K562 (cell line): ENCODE data around the gene MGAT1. TPM values are rescaled to one million over a fixed set of nuclear protein-coding genes. Genes with fewer than 3 reads are reported as not detected.

ENCODE experiments used
- ATF7 ChIP-seq: fragments of 450-650 bp; IDR thresholded peaks from 2 replicates; pipeline ENCODE4 v1.7.1; 2014; ENCODE audit warnings: mild to moderate bottlenecking, moderate library complexity
- CBFB ChIP-seq: sonication (generic); formaldehyde crosslinking; IDR thresholded peaks from 2 replicates; pipeline ENCODE4 v1.4.0; 2020; ENCODE audit warnings: mild to moderate bottlenecking, missing genetic modification reagents
- CTCF ChIP-seq, 3 experiments: IDR thresholded peaks in 2 of 3; conservative IDR thresholded peaks in 1 of 3; 2 replicates each; pipeline ENCODE4 v1.5.1; 2011 to 2012; ENCODE audit warnings: low read length in 3 of 3, mild to moderate bottlenecking in 3 of 3, control low read depth in 2 of 3, improper control_type of control experiment in 1 of 3, inconsistent platforms in 1 of 3, low read depth in 1 of 3, mixed read lengths in 1 of 3, moderate library complexity in 1 of 3; ENCODE audit not compliant: insufficient read depth in 2 of 3
- EGR1 ChIP-seq: fragments of 450-650 bp; conservative IDR thresholded peaks from 2 replicates; pipeline ENCODE4 v1.6.1; 2017; ENCODE audit warnings: mild to moderate bottlenecking
- ESRRA ChIP-seq: fragments of 450-650 bp; IDR thresholded peaks from 2 replicates; pipeline ENCODE4 v1.6.1; 2014; ENCODE audit warnings: low read depth, mild to moderate bottlenecking, moderate library complexity, borderline replicate concordance
- GABPB1 ChIP-seq: sonication (generic); formaldehyde crosslinking; IDR thresholded peaks from 2 replicates; pipeline ENCODE4 v1.8.0; 2022; ENCODE audit warnings: mild to moderate bottlenecking, missing genetic modification reagents
- GATAD2B ChIP-seq: fragments of 450-650 bp; IDR thresholded peaks from 2 replicates; pipeline ENCODE4 v1.6.1; 2017; ENCODE audit warnings: mild to moderate bottlenecking, borderline replicate concordance
- HDAC1 ChIP-seq, 2 experiments: fragments of 450-650 bp; IDR thresholded peaks; 2 replicates each; pipeline ENCODE4 v1.6.1; 2016 to 2017; ENCODE audit warnings: inconsistent platforms in 1 of 2, mild to moderate bottlenecking in 1 of 2, moderate library complexity in 1 of 2
- HMBOX1 ChIP-seq: sonication (generic); IDR thresholded peaks from 2 replicates; pipeline ENCODE4 v1.6.1; 2016
- MLLT1 ChIP-seq, 2 experiments: fragments of 450-650 bp; IDR thresholded peaks; 2 replicates each; pipeline ENCODE4 v1.6.1; 2016
- MNT ChIP-seq, 2 experiments: fragments of 450-650 bp; conservative IDR thresholded peaks; 2 replicates each; pipeline ENCODE4 v1.6.1; 2017; ENCODE audit warnings: mild to moderate bottlenecking in 2 of 2, moderate library complexity in 2 of 2
- PHB ChIP-seq: fragments of 250-450 bp; sonication (Bioruptor Pico); IDR thresholded peaks from 2 replicates; pipeline ENCODE4 v1.5.0; 2021
- PHF8 ChIP-seq: fragments of 200-600 bp; sonication (generic); IDR thresholded peaks from 2 replicates; pipeline ENCODE4 v1.6.1; 2012; ENCODE audit warnings: mixed run types, mild to moderate bottlenecking, inconsistent platforms, low read length, moderate library complexity, borderline replicate concordance
- POLR2AphosphoS5 ChIP-seq: IDR thresholded peaks from 2 replicates; pipeline ENCODE4 v1.6.1; 2011; ENCODE audit warnings: mild to moderate bottlenecking, low read depth, low read length, moderate library complexity; ENCODE audit not compliant: control insufficient read depth, insufficient read depth
- RBBP5 ChIP-seq: fragments of 200-600 bp; sonication (generic); IDR thresholded peaks from 2 replicates; pipeline ENCODE4 v1.6.1; 2012; ENCODE audit warnings: borderline replicate concordance, mild to moderate bottlenecking, low read length, control low read depth, inconsistent platforms; ENCODE audit not compliant: insufficient read depth, poor library complexity, severe bottlenecking
- SMARCA4 ChIP-seq: fragments of 450-650 bp; IDR thresholded peaks from 2 replicates; pipeline ENCODE4 v1.6.1; 2016
- SRSF1 ChIP-seq: fragments of 200-400 bp; formaldehyde crosslinking; IDR thresholded peaks from 2 replicates; pipeline ENCODE4 v1.6.1; 2017; ENCODE audit warnings: mild to moderate bottlenecking, low read depth, low read length, moderate library complexity
- polyA plus RNA-seq, 8 experiments: library from polyadenylated mRNA; depleted of rRNA in 4 of 8; stranded (reverse) in 5 of 8; unstranded in 3 of 8; fragments of >200 nt; fragmentation: Nextera tagmentation in 2 of 8; fragmentation: Illumina TruSeq in 1 of 8; extraction: Ambion mirVana in 2 of 8; extraction: Trizol in 1 of 8; gene quantifications; 2 replicates each; pipeline versions ENCODE4 v1.2.1 to v1.2.3, GENCODE V29; 2011 to 2014; ENCODE audit warnings: inconsistent platforms in 1 of 8, missing spikeins in 1 of 8
- total RNA-seq, 7 experiments: library from RNA; depleted of rRNA in 6 of 7; stranded (reverse); fragments of >200 nt in 6 of 7; fragmentation: Illumina TruSeq in 2 of 7; extraction: Trizol in 2 of 7; gene quantifications; 2 replicates each; pipeline versions ENCODE4 v1.2.1 to v1.2.3, GENCODE V29; 2011 to 2021; ENCODE audit warnings: low replicate concordance in 1 of 7
- TF ChIP-seq, protein P1 (sequence below): sonication (generic); formaldehyde crosslinking; IDR thresholded peaks from 2 replicates; pipeline ENCODE4 v1.5.0; 2020; ENCODE audit warnings: missing genetic modification reagents

MGAT1 gene
- total and polyA plus RNA-seq, 9 of the 15 experiments (the other 6 are each of a cell fraction or from before 2014, with no cell fraction given) = 3.9 to 82.7 (median 44.5) TPM

- TF ChIP-seq GATAD2B (no peak), PHB (CRISPR knock-in tag) (peak; percentile 50; the same call in 1 of the 2 replicates), EGR1 (peak; percentile 27; the same call in 1 of the 2 replicates), MLLT1 (IDR thresholded peaks at IDR 0.05) (0 out of 4 replicates have a peak, but pooled peaks of 1 of the 2 experiments have one; percentile 8), CTCF (IDR thresholded peaks at IDR 0.05 in 2 of 3, conservative IDR thresholded peaks at IDR 0.05 in 1 of 3; ENCODE audit: insufficient read depth in 2 of 3, low read depth in 1 of 3, low read length in 3 of 3) (peak; percentile 21 to 37 (median 30); a peak in 3 of 6 replicates), POLR2AphosphoS5 (no peak), HMBOX1 (peak; percentile 63; the same call in 1 of the 2 replicates), SMARCA4 (0 out of 2 replicates have a peak, but pooled peaks have one; percentile 29), CBFB (CRISPR knock-in tag) (peak; percentile 93), ESRRA (peak; percentile 78; the same call in 1 of the 2 replicates), PHF8 (peak; percentile 44; the same call in 1 of the 2 replicates), RBBP5 (peak; percentile 17), SRSF1 (no peak), ATF7 (0 out of 2 replicates have a peak, but pooled peaks have one; percentile 10), GABPB1 (CRISPR knock-in tag) (peak; percentile 33; the same call in 1 of the 2 replicates), HDAC1 (IDR thresholded peaks at IDR 0.05) (0 out of 4 replicates have a peak, but pooled peaks of 1 of the 2 experiments have one; percentile 21), MNT (conservative IDR thresholded peaks at IDR 0.05) (peak; percentile 76)
- TF ChIP-seq, protein P1, sequence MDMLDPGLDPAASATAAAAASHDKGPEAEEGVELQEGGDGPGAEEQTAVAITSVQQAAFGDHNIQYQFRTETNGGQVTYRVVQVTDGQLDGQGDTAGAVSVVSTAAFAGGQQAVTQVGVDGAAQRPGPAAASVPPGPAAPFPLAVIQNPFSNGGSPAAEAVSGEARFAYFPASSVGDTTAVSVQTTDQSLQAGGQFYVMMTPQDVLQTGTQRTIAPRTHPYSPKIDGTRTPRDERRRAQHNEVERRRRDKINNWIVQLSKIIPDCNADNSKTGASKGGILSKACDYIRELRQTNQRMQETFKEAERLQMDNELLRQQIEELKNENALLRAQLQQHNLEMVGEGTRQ = peak; percentile 57
These were observed 849 bp upstream of the MGAT1 start (continued) for GRCh38 chr5:180803181-180804128.
